ENCODE results near the gene ANGEL2. TPM values are rescaled to one million over a fixed set of nuclear protein-coding genes. Genes with fewer than 3 reads are reported as not detected.

The ANGEL2 gene
- total RNA-seq, 1 experiment from 2014 or later = 34.8 TPM

DNA sequence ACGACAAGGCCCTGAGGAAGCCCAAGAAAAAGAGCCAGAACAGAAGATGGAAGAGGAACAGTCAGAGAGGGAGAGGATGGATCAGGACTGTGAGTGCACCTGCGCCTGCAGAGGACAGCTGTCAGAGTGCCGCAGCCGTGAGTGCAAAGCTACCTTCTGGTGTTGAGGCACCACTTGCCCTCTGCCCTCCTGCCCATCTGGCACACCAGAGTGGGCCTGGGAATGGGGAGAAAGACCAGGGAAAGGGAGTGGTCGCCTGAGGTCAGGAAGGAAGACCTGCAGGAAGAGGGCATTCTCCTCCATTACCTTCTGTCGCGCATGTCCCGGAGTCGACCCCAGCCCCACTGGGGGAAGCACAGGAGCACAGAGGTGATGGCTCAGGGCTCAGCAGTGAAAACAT, 39.1 kb downstream of the ANGEL2 start:
- in situ Hi-C loops (cut with HindIII; ENCODE audit: low pct_unique_long_range_greater_than_20kb, low sequenced_read_pairs) = no loop called here
- no peaks in the 10 kb centered on the region for H3K4me1 ChIP-seq (ENCODE audit: control insufficient read depth, insufficient read depth, low read length)
- ChIA-PET CTCF (interaction anchor here (0.6 kb wide), 1 partner anchor 13 kb away, joined by 3 read pairs; no protein-coding TSS in a partner anchor), POLR2A (interaction anchor here (0.7 kb wide), 2 partner anchors 93 to 615 kb away, joined by 3 read pairs; no protein-coding TSS in a partner anchor)
- no peak overlapping the region for H3K27ac ChIP-seq (ENCODE audit: low read length)
- H3K9me3 ChIP-seq (ENCODE audit: control insufficient read depth, insufficient read depth, low read depth, low read length) = no peaks in the 10 kb centered on the region
- DNase-seq (ENCODE audit: low read depth, low spot score) = no peak
- BruUV-seq (replicated peaks) = no TSS peak
- H3K27me3 ChIP-seq (ENCODE audit: control insufficient read depth, insufficient read depth, low read length) = no peaks in the 10 kb centered on the region
- intact Hi-C loops (cut with micrococcal nuclease; ENCODE audit: unreplicated experiment) = no loop called here
- H3K4me3 ChIP-seq (ENCODE audit: low read depth in 2 of 2, low read length in 2 of 2) = no peak overlapping the region
- no peaks in the 10 kb centered on the region for H3K36me3 ChIP-seq (ENCODE audit: control insufficient read depth, insufficient read depth, low read length)
- no peak for TF ChIP-seq TCF7L2 (IDR thresholded peaks at IDR 0.05; ENCODE audit: low read depth, low read length)
- no peak for TF ChIP-seq SIN3A (IDR thresholded peaks at IDR 0.05; ENCODE audit: borderline replicate concordance, insufficient read depth, low read depth, low read length)
- no peak for TF ChIP-seq CTCF (IDR thresholded peaks at IDR 0.05)
- no peak for TF ChIP-seq POLR2AphosphoS5 (IDR thresholded peaks at IDR 0.05; ENCODE audit: low read depth, low read length)
- TF ChIP-seq, protein P1, sequence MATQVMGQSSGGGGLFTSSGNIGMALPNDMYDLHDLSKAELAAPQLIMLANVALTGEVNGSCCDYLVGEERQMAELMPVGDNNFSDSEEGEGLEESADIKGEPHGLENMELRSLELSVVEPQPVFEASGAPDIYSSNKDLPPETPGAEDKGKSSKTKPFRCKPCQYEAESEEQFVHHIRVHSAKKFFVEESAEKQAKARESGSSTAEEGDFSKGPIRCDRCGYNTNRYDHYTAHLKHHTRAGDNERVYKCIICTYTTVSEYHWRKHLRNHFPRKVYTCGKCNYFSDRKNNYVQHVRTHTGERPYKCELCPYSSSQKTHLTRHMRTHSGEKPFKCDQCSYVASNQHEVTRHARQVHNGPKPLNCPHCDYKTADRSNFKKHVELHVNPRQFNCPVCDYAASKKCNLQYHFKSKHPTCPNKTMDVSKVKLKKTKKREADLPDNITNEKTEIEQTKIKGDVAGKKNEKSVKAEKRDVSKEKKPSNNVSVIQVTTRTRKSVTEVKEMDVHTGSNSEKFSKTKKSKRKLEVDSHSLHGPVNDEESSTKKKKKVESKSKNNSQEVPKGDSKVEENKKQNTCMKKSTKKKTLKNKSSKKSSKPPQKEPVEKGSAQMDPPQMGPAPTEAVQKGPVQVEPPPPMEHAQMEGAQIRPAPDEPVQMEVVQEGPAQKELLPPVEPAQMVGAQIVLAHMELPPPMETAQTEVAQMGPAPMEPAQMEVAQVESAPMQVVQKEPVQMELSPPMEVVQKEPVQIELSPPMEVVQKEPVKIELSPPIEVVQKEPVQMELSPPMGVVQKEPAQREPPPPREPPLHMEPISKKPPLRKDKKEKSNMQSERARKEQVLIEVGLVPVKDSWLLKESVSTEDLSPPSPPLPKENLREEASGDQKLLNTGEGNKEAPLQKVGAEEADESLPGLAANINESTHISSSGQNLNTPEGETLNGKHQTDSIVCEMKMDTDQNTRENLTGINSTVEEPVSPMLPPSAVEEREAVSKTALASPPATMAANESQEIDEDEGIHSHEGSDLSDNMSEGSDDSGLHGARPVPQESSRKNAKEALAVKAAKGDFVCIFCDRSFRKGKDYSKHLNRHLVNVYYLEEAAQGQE (IDR thresholded peaks at IDR 0.05; ENCODE audit: insufficient read depth in 1 of 2, low read depth in 2 of 2, low read length in 1 of 2) = no peak
- ATAC-seq = no peak

- POLR2A ChIA-PET = no interaction called here
- peaks cover 4% of the 10 kb centered on the region; the same call in 1 of the 2 replicates for H3K27me3 ChIP-seq (ENCODE audit: control insufficient read depth, insufficient read depth, low read length)
- no peaks in the 10 kb centered on the region for H3K36me3 ChIP-seq (ENCODE audit: control insufficient read depth, insufficient read depth, low read length)
- ATAC-seq = no peak
- no peaks in the 10 kb centered on the region for H3K4me1 ChIP-seq (ENCODE audit: control insufficient read depth, insufficient read depth, low read length)
- TF ChIP-seq CTCF (IDR thresholded peaks at IDR 0.05) (no peak), POLR2AphosphoS5 (IDR thresholded peaks at IDR 0.05; ENCODE audit: low read depth, low read length) (no peak), TCF7L2 (IDR thresholded peaks at IDR 0.05; ENCODE audit: low read depth, low read length) (no peak), SIN3A (IDR thresholded peaks at IDR 0.05; ENCODE audit: borderline replicate concordance, insufficient read depth, low read depth, low read length) (no peak)
- TF ChIP-seq, protein P1 (IDR thresholded peaks at IDR 0.05; ENCODE audit: insufficient read depth in 1 of 2, low read depth in 2 of 2, low read length in 1 of 2) = no peak
- CTCF ChIA-PET = no interaction called here
- intact Hi-C loops (cut with micrococcal nuclease; ENCODE audit: unreplicated experiment) = no loop called here
- no peak overlapping the region for H3K27ac ChIP-seq (ENCODE audit: low read length)
- H3K9me3 ChIP-seq (ENCODE audit: control insufficient read depth, insufficient read depth, low read depth, low read length) = no peaks in the 10 kb centered on the region
- H3K4me3 ChIP-seq (ENCODE audit: low read depth in 2 of 2, low read length in 2 of 2) = no peak overlapping the region
- no peak for DNase-seq (ENCODE audit: low read depth, low spot score)
- in situ Hi-C loops (cut with HindIII; ENCODE audit: low pct_unique_long_range_greater_than_20kb, low sequenced_read_pairs) = no loop called here
- no TSS peak for BruUV-seq (replicated peaks)
These were observed 40.4 kb downstream of the ANGEL2 start for GRCh38 chr1:212975111-212975918.

All from Panc1 (cell line).